H1 (cell line): Measurements from ENCODE around the gene IP6K3. TPM values are rescaled to one million over a fixed set of nuclear protein-coding genes. Genes with fewer than 3 reads are reported as not detected.

ENCODE experiments used
- CTCF ChIA-PET: fragments of 300-600 bp; sonication (Branson Sonifier 250); formaldehyde crosslinking; loops from one replicate; lab custom pipeline; 2021; ENCODE audit not compliant: partially characterized antibody; lab: Charles Lee
- POLR2A ChIA-PET: fragments of 300-600 bp; sonication (Branson Sonifier 250); formaldehyde crosslinking; loops from one replicate; lab custom pipeline; 2021; ENCODE audit warnings: inconsistent platforms; ENCODE audit not compliant: partially characterized antibody; lab: Charles Lee
- DNase-seq, 2 experiments: peaks; one replicate each; pipeline versions ENCODE4 v3.0.0 to v3.0.0-alpha.2; 2010 to 2022; ENCODE audit warnings: low spot score in 2 of 2, low read depth in 1 of 2, mixed read lengths in 1 of 2
- FAIRE-seq: peaks from 2 replicates; lab custom pipeline; 2011; peaks lifted over from hg19 to GRCh38; lab: Jason Lieb, UNC
- H2AFZ ChIP-seq: 2 replicates; pipeline ENCODE4 v1.8.1; 2012; ENCODE audit warnings: low read length, inconsistent platforms
- H2AK5ac ChIP-seq: 2 replicates; pipeline ENCODE4 v1.6.1; 2013; ENCODE audit warnings: low read depth, low read length
- H2BK120ac ChIP-seq: replicated peaks from 2 replicates; pipeline ENCODE3; 2013; ENCODE audit warnings: low read depth, low read length, inconsistent platforms
- H2BK12ac ChIP-seq: 2 replicates; pipeline ENCODE4 v1.6.1; 2013; ENCODE audit warnings: low read depth, low read length
- H2BK15ac ChIP-seq: 2 replicates; pipeline ENCODE4 v1.6.1; 2013; ENCODE audit warnings: low read length
- H2BK20ac ChIP-seq: 2 replicates; pipeline ENCODE4 v1.6.1; 2013; ENCODE audit warnings: low read length
- H2BK5ac ChIP-seq: 2 replicates; pipeline ENCODE4 v1.6.1; 2013; ENCODE audit warnings: low read depth, low read length
- H3K14ac ChIP-seq: 2 replicates; pipeline ENCODE4 v1.6.1; 2013; ENCODE audit warnings: inconsistent platforms; ENCODE audit not compliant: insufficient read length
- H3K18ac ChIP-seq: 2 replicates; pipeline ENCODE4 v1.6.1; 2013; ENCODE audit warnings: low read length; ENCODE audit errors: extremely low read depth
- H3K23ac ChIP-seq: 2 replicates; pipeline ENCODE4 v1.6.1; 2013; ENCODE audit warnings: inconsistent platforms; ENCODE audit not compliant: insufficient read length
- H3K23me2 ChIP-seq: 2 replicates; pipeline ENCODE4 v1.6.1; 2013; ENCODE audit warnings: low read depth, low read length
- H3K27ac ChIP-seq: 2 replicates; pipeline ENCODE4 v1.6.1; 2011; ENCODE audit warnings: low read depth, low read length, inconsistent platforms
- H3K27me3 ChIP-seq, 4 experiments: replicated peaks in 1 of 4; 1 replicate in 1 of 4; 2 replicates in 3 of 4; pipeline versions ENCODE4 v1.6.1 to v1.8.1; 2011 to 2013; ENCODE audit warnings: low read length in 3 of 4, mild to moderate bottlenecking in 3 of 4, inconsistent platforms in 2 of 4, mixed read lengths in 2 of 4, moderate library complexity in 1 of 4; ENCODE audit not compliant: control insufficient read depth in 3 of 4, insufficient read depth in 3 of 4; ENCODE audit errors: extremely low read depth in 1 of 4
- H3K36me3 ChIP-seq, 4 experiments: 2 replicates each; pipeline versions ENCODE4 v1.6.1 to v1.8.1; 2011 to 2013; ENCODE audit warnings: mild to moderate bottlenecking in 4 of 4, low read length in 3 of 4, moderate library complexity in 2 of 4, control low read depth in 1 of 4, inconsistent platforms in 1 of 4; ENCODE audit not compliant: insufficient read depth in 4 of 4, control insufficient read depth in 2 of 4
- H3K4ac ChIP-seq: replicated peaks from 2 replicates; pipeline ENCODE3; 2013; ENCODE audit warnings: low read length, low read depth, mixed read lengths, inconsistent platforms; ENCODE audit not compliant: insufficient read length
- H3K4me1 ChIP-seq, 4 experiments: replicated peaks in 1 of 4; 1 replicate in 1 of 4; 2 replicates in 3 of 4; pipeline versions ENCODE4 v1.6.1 to v1.8.1; 2011 to 2013; ENCODE audit warnings: low read length in 3 of 4, inconsistent platforms in 2 of 4, mixed read lengths in 1 of 4; ENCODE audit not compliant: insufficient read depth in 4 of 4, control insufficient read depth in 3 of 4
- H3K4me2 ChIP-seq, 2 experiments: 2 replicates each; pipeline versions ENCODE4 v1.6.1 to v1.8.1; 2011 to 2013; ENCODE audit warnings: low read depth in 2 of 2, low read length in 2 of 2, control low read depth in 1 of 2, inconsistent platforms in 1 of 2, mild to moderate bottlenecking in 1 of 2; ENCODE audit not compliant: insufficient read depth in 1 of 2
- H3K4me3 ChIP-seq, 4 experiments: fragments of 200-600, 300-600 bp in 1 of 4; sonication (generic), shearing (Covaris generic), sonication (Bioruptor Twin) in 1 of 4; 2 replicates each; pipeline versions ENCODE4 v1.5.1 to v1.8.1; 2011 to 2016; ENCODE audit warnings: low read length in 4 of 4, low read depth in 3 of 4, control low read depth in 2 of 4, inconsistent platforms in 2 of 4, mild to moderate bottlenecking in 2 of 4, mixed read lengths in 1 of 4, moderate library complexity in 1 of 4; ENCODE audit not compliant: insufficient read depth in 2 of 4; ENCODE audit errors: extremely low read depth in 1 of 4
- H3K56ac ChIP-seq: replicated peaks from 2 replicates; pipeline ENCODE3; 2013; ENCODE audit warnings: low read depth, mild to moderate bottlenecking, mixed read lengths, low read length, inconsistent platforms; ENCODE audit not compliant: insufficient read length
- H3K79me1 ChIP-seq: 2 replicates; pipeline ENCODE4 v1.6.1; 2013; ENCODE audit warnings: low read depth, low read length, control low read depth
- H3K79me2 ChIP-seq, 2 experiments: 2 replicates each; pipeline versions ENCODE4 v1.6.1 to v1.8.1; 2012 to 2013; ENCODE audit warnings: low read length in 2 of 2, mild to moderate bottlenecking in 2 of 2, inconsistent platforms in 1 of 2; ENCODE audit not compliant: insufficient read depth in 2 of 2, control insufficient read depth in 1 of 2
- H3K9ac ChIP-seq, 4 experiments: replicated peaks in 1 of 4; 1 replicate in 1 of 4; 2 replicates in 3 of 4; pipeline versions ENCODE4 v1.6.1 to v1.8.1; 2011 to 2013; ENCODE audit warnings: low read depth in 3 of 4, low read length in 3 of 4, control low read depth in 2 of 4, mild to moderate bottlenecking in 2 of 4, moderate library complexity in 2 of 4, inconsistent platforms in 1 of 4; ENCODE audit errors: extremely low read depth in 1 of 4
- H3K9me3 ChIP-seq, 2 experiments: 2 replicates each; pipeline versions ENCODE4 v1.6.1 to v1.8.1; 2012 to 2013; ENCODE audit warnings: mild to moderate bottlenecking in 2 of 2, moderate library complexity in 2 of 2, control low read depth in 1 of 2, inconsistent platforms in 1 of 2, low read depth in 1 of 2, low read length in 1 of 2, mixed read lengths in 1 of 2; ENCODE audit not compliant: insufficient read depth in 2 of 2
- H4K20me1 ChIP-seq, 2 experiments: replicated peaks in 1 of 2; 2 replicates each; pipeline versions ENCODE3 to v1.8.1; 2011 to 2013; ENCODE audit warnings: inconsistent platforms in 2 of 2, low read length in 2 of 2, mild to moderate bottlenecking in 1 of 2; ENCODE audit not compliant: insufficient read depth in 2 of 2, control insufficient read depth in 1 of 2
- H4K5ac ChIP-seq: 2 replicates; pipeline ENCODE4 v1.6.1; 2013; ENCODE audit warnings: low read length, low read depth, mixed read lengths, inconsistent platforms; ENCODE audit not compliant: insufficient read length
- H4K8ac ChIP-seq: 2 replicates; pipeline ENCODE4 v1.8.0; 2013; ENCODE audit warnings: mild to moderate bottlenecking, moderate library complexity, low read length, inconsistent platforms; ENCODE audit not compliant: insufficient read depth; ENCODE audit errors: extremely low read depth
- H4K91ac ChIP-seq: replicated peaks from 2 replicates; pipeline ENCODE3; 2013; ENCODE audit warnings: low read length, mixed read lengths, inconsistent platforms; ENCODE audit not compliant: insufficient read length
- ATF3 ChIP-seq: IDR thresholded peaks from 2 replicates; pipeline ENCODE4 v1.6.1; 2011; ENCODE audit warnings: low read depth, mild to moderate bottlenecking, low read length; ENCODE audit not compliant: insufficient read depth
- BRCA1 ChIP-seq: IDR thresholded peaks from 2 replicates; pipeline ENCODE4 v1.6.1; 2012; ENCODE audit warnings: low read depth, low read length, improper control_type of control experiment
- FOSL1 ChIP-seq: IDR thresholded peaks from 2 replicates; pipeline ENCODE4 v1.6.1; 2011; ENCODE audit warnings: mild to moderate bottlenecking, low read depth, low read length, moderate library complexity; ENCODE audit not compliant: insufficient read depth
- GTF2F1 ChIP-seq: IDR thresholded peaks from 2 replicates; pipeline ENCODE4 v1.6.1; 2012; ENCODE audit warnings: low read depth, low read length, improper control_type of control experiment, borderline replicate concordance
- HDAC2 ChIP-seq, 2 experiments: fragments of 300-600 bp in 1 of 2; sonication (generic) in 1 of 2; IDR thresholded peaks; 2 replicates each; pipeline ENCODE4 v1.6.1; 2011 to 2012; ENCODE audit warnings: low read depth in 2 of 2, low read length in 2 of 2, mild to moderate bottlenecking in 2 of 2, moderate library complexity in 2 of 2, borderline replicate concordance in 1 of 2, inconsistent platforms in 1 of 2
- HDAC6 ChIP-seq: IDR thresholded peaks from one replicate; pipeline ENCODE4 v1.7.1; 2012; ENCODE audit warnings: low read depth, mild to moderate bottlenecking, inconsistent platforms, low read length, moderate library complexity
- JUND ChIP-seq: IDR thresholded peaks from 2 replicates; pipeline ENCODE4 v1.6.1; 2011; ENCODE audit warnings: mild to moderate bottlenecking, improper control_type of control experiment, low read length
- PHF8 ChIP-seq: fragments of 200-600 bp; sonication (generic); conservative IDR thresholded peaks from 2 replicates; pipeline ENCODE4 v1.7.1; 2012; ENCODE audit warnings: low read depth, mild to moderate bottlenecking, inconsistent platforms, low read length, moderate library complexity
- POU5F1 ChIP-seq: IDR thresholded peaks from 2 replicates; pipeline ENCODE4 v1.6.1; 2011; ENCODE audit warnings: low read depth, mild to moderate bottlenecking, low read length, moderate library complexity
- SP1 ChIP-seq: IDR thresholded peaks from 2 replicates; pipeline ENCODE4 v1.6.1; 2011; ENCODE audit warnings: low read depth, low read length
- TCF12 ChIP-seq: IDR thresholded peaks from 2 replicates; pipeline ENCODE4 v1.6.1; 2011; ENCODE audit warnings: low read depth, mild to moderate bottlenecking, low read length
- TEAD4 ChIP-seq: IDR thresholded peaks from 2 replicates; pipeline ENCODE4 v1.6.1; 2012; ENCODE audit warnings: low read depth, low read length, inconsistent platforms, mixed read lengths
- YY1 ChIP-seq: IDR thresholded peaks from 2 replicates; pipeline ENCODE4 v1.6.1; 2011; ENCODE audit warnings: low read depth, mild to moderate bottlenecking, low read length
- ZNF274 ChIP-seq: IDR thresholded peaks from 2 replicates; pipeline ENCODE4 v1.7.0; 2012; ENCODE audit warnings: low read length, borderline replicate concordance; ENCODE audit errors: extremely low read depth
- WGBS, 2 experiments: shearing (Covaris generic) in 1 of 2; methylation state at CpG; one replicate each; pipeline versions ENCODE4 v1.1.6 to v1.1.7; 2013 to 2015; ENCODE audit warnings: low lambda C conversion rate in 2 of 2, mixed read lengths in 2 of 2, inconsistent platforms in 1 of 2, low coverage in 1 of 2, missing lambda C conversion rate in 1 of 2; ENCODE audit not compliant: insufficient replicate concordance in 2 of 2, insufficient coverage in 1 of 2, insufficient read length in 1 of 2; ENCODE audit errors: extremely low coverage in 1 of 2, missing lambda C conversion rate in 1 of 2; 5-methylcytosine and 5-hydroxymethylcytosine counted together
- polyA plus RNA-seq, 7 experiments: library from polyadenylated mRNA; depleted of rRNA in 3 of 7; stranded (reverse) in 5 of 7; unstranded in 2 of 7; fragments of >200 nt in 5 of 7; fragments of 200-250 nt in 2 of 7; gene quantifications; 1 replicate in 5 of 7; 2 replicates in 1 of 7; 4 replicates in 1 of 7; pipeline versions ENCODE4 v1.2.1 to v1.2.3, GENCODE V29; 2011 to 2013; ENCODE audit warnings: missing spikeins in 2 of 7, mixed read lengths in 2 of 7
- total RNA-seq: library from RNA; stranded (reverse); fragmentation: NEBNext Ultra II Directional; extraction: Animal tissue kit (Norgen Biotek cat#: 25700); gene quantifications from 2 replicates; pipeline ENCODE4 v1.2.1, GENCODE V29; 2021

The IP6K3 gene
- total and polyA plus RNA-seq, 2 of the 8 experiments (the other 6 are each of a cell fraction or from before 2014, with no cell fraction given) = 0.22 to 0.73 TPM

GRCh38 chr6:33785778-33786177 is 39.1 kb upstream of the IP6K3 start:
- no peak for FAIRE-seq
- ChIA-PET CTCF (interaction anchor here (1.0 to 2.2 kb wide), 6 partner anchors 11 to 74 kb away, joined by 3 to 19 read pairs (median 4); no protein-coding TSS in a partner anchor), POLR2A (interaction anchor here (1.2 to 4.5 kb wide), 4 partner anchors 8 to 17 kb away, joined by 3 to 39 read pairs (median 20); no protein-coding TSS in a partner anchor)
- no peak overlapping the region for H3K27ac ChIP-seq
- no peak overlapping the region for H3K23ac ChIP-seq
- no peak overlapping the region for H3K56ac ChIP-seq
- no peak overlapping the region for H2AK5ac ChIP-seq
- no peak overlapping the region for H4K5ac ChIP-seq
- H3K27me3 ChIP-seq = no peaks in the 10 kb centered on the region
- H2BK20ac ChIP-seq = no peak overlapping the region
- H3K79me1 ChIP-seq = peaks cover 8% of the 10 kb centered on the region
- H3K9me3 ChIP-seq = no peaks in the 10 kb centered on the region
- H3K23me2 ChIP-seq = peaks cover 2% of the 10 kb centered on the region
- no peak overlapping the region for H2BK120ac ChIP-seq
- H3K18ac ChIP-seq = no peak overlapping the region
- H3K79me2 ChIP-seq = peaks cover 11 to 45% of the 10 kb centered on the region in 2 experiments
- no peak overlapping the region for H3K9ac ChIP-seq
- no peak overlapping the region for H3K4ac ChIP-seq
- H4K20me1 ChIP-seq = peaks cover 0 to 2% of the 10 kb centered on the region in 2 experiments
- H4K8ac ChIP-seq = no peak overlapping the region
- H2BK12ac ChIP-seq = no peak overlapping the region
- H3K4me1 ChIP-seq = peaks cover 25 to 65% (median 35%) of the 10 kb centered on the region in 4 experiments
- H2BK15ac ChIP-seq = no peak overlapping the region
- peaks cover 10 to 45% (median 21%) of the 10 kb centered on the region in 4 experiments for H3K36me3 ChIP-seq
- H2BK5ac ChIP-seq = no peak overlapping the region
- no peak overlapping the region for H3K14ac ChIP-seq
- H2AFZ ChIP-seq = no peak overlapping the region
- H4K91ac ChIP-seq = no peak overlapping the region
- 55% methylated on average over 3 of the region's 3 CpGs; no CpG with 5 or more reads in 1 of the 2 experiments for whole genome bisulfite sequencing, 2 experiments
- H3K4me3 ChIP-seq = peak overlapping the region in 1 of 4 experiments; percentile 94; a peak in 1 of 8 replicates
- H3K4me2 ChIP-seq = peak overlapping the region in 1 of 2 experiments; percentile 83; a peak in 2 of 4 replicates
- DNase-seq = no peak
- TF ChIP-seq PHF8 = no peak
- no peak for TF ChIP-seq JUND
- TF ChIP-seq HDAC6 = no peak
- no peak for TF ChIP-seq TCF12
- no peak for TF ChIP-seq GTF2F1
- no peak for TF ChIP-seq ATF3
- TF ChIP-seq SP1 = no peak
- no peak for TF ChIP-seq POU5F1
- no peak for TF ChIP-seq ZNF274
- no peak for TF ChIP-seq BRCA1
- TF ChIP-seq TEAD4 = no peak
- TF ChIP-seq FOSL1 = no peak
- TF ChIP-seq YY1 = no peak
- TF ChIP-seq HDAC2 (IDR thresholded peaks at IDR 0.05; ENCODE audit: borderline replicate concordance in 1 of 2, low read depth in 2 of 2, low read length in 2 of 2) = no peak
